IPS DF 6.9 (cell line): Measurements from ENCODE around the gene TPBG.

ENCODE experiments used
- DNase-seq: peaks from one replicate; pipeline ENCODE4 v3.0.0-alpha.2; 2013; ENCODE audit warnings: low read depth, low spot score
- H3K27ac ChIP-seq: one replicate; pipeline ENCODE4 v1.5.1; 2013; ENCODE audit warnings: low read length, control low read depth
- H3K27me3 ChIP-seq: 2 replicates; pipeline ENCODE4 v1.6.1; 2013; ENCODE audit warnings: mild to moderate bottlenecking, low read length; ENCODE audit not compliant: control insufficient read depth, insufficient read depth
- H3K36me3 ChIP-seq: 2 replicates; pipeline ENCODE4 v1.6.1; 2013; ENCODE audit warnings: low read length; ENCODE audit not compliant: control insufficient read depth, insufficient read depth
- H3K4me1 ChIP-seq: 2 replicates; pipeline ENCODE4 v1.6.1; 2013; ENCODE audit warnings: low read length; ENCODE audit not compliant: control insufficient read depth, insufficient read depth
- H3K4me3 ChIP-seq: 2 replicates; pipeline ENCODE4 v1.5.1; 2013; ENCODE audit warnings: mild to moderate bottlenecking, low read length
- H3K9me3 ChIP-seq: 2 replicates; pipeline ENCODE4 v1.6.1; 2013; ENCODE audit warnings: low read length, inconsistent platforms; ENCODE audit not compliant: control insufficient read depth, insufficient read depth
- WGBS: extraction: QIAGEN DNeasy Blood & Tissue Kit; methylation state at CpG from one replicate; pipeline ENCODE4 v1.1.7; 2013; ENCODE audit warnings: mixed read lengths, missing lambda C conversion rate; ENCODE audit not compliant: insufficient read length, insufficient coverage; 5-methylcytosine and 5-hydroxymethylcytosine counted together

The TPBG gene, protein sequence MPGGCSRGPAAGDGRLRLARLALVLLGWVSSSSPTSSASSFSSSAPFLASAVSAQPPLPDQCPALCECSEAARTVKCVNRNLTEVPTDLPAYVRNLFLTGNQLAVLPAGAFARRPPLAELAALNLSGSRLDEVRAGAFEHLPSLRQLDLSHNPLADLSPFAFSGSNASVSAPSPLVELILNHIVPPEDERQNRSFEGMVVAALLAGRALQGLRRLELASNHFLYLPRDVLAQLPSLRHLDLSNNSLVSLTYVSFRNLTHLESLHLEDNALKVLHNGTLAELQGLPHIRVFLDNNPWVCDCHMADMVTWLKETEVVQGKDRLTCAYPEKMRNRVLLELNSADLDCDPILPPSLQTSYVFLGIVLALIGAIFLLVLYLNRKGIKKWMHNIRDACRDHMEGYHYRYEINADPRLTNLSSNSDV

DNA sequence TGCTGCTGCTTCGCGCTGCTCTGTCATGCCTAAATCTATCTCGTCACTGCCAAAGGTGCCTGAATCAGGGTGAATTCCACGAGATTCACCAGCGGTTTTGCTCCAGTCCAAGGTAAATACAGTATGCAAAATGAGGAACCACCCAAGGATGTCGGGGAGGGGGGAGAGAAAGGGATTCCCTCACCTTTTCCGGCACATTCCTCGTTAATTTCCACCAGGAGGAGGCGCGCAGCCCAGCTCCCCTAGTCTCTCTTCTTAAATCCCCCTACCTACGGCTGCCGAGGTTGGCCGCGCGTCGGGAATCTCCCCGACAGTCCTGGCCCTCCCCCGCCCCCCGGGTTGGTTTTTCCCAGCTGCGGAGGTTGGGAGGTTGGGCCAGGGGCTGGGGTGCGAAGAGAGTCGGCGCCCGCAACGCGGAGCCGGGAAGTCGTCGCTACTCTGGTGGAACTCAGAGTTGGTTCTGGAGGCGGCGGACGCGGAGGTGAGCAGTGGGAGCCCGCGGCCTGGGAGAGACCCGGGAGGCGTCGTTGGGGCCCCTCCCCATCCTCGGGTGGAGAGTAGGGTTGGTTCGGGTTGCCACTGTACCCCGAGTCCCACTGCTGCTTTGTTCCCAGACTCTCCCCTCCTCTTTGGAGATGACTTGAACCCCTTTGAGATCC is at the start of gene TPBG:
TSS of gene TPBG (plus strand) at position 390 of the 659 bp plus-strand sequence. CDS start 1,145 bp downstream, outside the sequence.
- WGBS: no CpG with 5 or more reads among the region's 41 CpGs
- H3K4me1 ChIP-seq: peaks cover 4% of the 10 kb centered on the region; the same call in 1 of the 2 replicates
- no peaks in the 10 kb centered on the region for H3K9me3 ChIP-seq
- DNase-seq: no peak
- H3K27ac ChIP-seq: no peak within 1 kb of the TSS
- no peaks in the 10 kb centered on the region for H3K36me3 ChIP-seq
- H3K27me3 ChIP-seq: no peaks in the 10 kb centered on the region
- peak within 1 kb of the TSS; percentile 75 for H3K4me3 ChIP-seq

DNA sequence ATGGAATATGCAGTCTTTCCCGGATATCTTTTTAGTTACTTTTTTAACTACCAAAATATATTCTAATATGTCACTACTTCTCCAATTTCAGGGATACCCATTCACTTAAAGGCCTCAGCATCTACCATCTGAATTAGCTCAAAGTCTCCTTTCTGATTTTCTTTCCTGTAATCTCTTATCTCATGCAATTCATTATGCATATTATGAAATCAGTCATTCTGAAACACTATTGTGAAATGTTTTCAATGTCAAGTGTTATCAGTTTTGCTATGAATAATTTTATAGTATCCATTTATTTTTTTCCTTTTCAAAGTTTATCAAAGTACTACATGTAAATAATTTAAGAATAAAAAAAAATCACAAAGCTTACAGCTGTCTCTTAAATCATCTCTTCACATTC is 41.2 kb upstream of the TPBG start:
- Histone ChIP-seq H3K9me3 (no peaks in the 10 kb centered on the region), H3K27ac (no peak overlapping the region), H3K27me3 (no peaks in the 10 kb centered on the region), H3K4me3 (no peak overlapping the region), H3K4me1 (no peaks in the 10 kb centered on the region), H3K36me3 (no peaks in the 10 kb centered on the region)
- no peak for DNase-seq
- no CpG with 5 or more reads among the region's 1 CpG for WGBS

DNA sequence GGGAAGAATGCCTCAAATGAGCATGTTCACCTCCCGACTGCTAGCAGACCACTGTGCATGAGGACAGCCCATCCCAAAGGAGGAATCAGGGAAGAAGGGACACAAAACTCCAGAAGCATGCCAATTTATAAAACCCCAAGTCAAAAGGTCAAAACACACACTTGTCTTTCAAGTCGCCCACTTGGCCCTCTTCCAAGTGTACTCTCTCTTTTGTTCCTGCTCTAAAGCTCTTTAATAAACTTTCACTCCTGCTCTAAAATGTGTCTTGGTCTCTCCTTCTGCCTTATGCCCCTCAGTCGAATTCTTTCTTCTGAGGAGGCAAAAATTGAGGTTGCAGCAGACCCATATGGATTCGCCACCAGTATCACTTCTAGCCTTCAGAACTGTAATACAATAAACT is 33.9 kb upstream of the TPBG start:
- Histone ChIP-seq H3K27me3 (no peaks in the 10 kb centered on the region), H3K36me3 (no peaks in the 10 kb centered on the region), H3K4me3 (no peak overlapping the region), H3K4me1 (no peaks in the 10 kb centered on the region), H3K27ac (no peak overlapping the region), H3K9me3 (no peaks in the 10 kb centered on the region)
- no peak for DNase-seq
- no CpG with 5 or more reads among the region's 4 CpGs for WGBS

DNA sequence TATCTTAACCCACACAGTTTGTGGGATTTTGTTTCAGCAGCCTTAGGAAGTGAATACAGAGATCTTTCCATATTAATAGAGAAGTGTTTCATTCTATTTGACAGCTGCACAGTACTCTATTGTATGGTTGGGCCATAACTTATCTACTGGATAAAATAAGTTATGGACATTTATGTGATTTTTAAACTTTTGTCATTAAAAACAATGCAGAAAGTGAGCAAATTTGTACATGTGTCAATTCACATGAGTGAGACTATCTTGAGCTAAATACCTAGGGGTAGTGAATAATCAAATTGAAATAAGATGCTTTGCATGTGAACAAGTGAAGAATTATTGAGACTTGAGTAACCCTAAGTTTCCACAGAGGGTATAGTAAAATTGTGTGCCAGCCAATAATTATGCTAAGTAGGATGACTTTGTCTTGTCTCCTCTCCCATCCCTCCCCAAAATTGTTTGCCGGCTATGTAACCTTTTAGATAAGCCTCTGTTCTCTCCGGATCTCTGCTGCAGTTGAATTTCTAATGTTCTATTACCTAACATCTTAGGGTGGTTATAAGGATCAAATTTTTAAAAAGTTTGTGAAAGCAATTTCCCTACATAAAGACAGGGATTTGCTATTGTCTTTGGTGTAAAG is 33.3 kb upstream of the TPBG start:
- no peaks in the 10 kb centered on the region for H3K36me3 ChIP-seq
- H3K4me1 ChIP-seq: no peaks in the 10 kb centered on the region
- H3K27ac ChIP-seq: no peak overlapping the region
- DNase-seq: no peak
- H3K4me3 ChIP-seq: no peak overlapping the region
- H3K9me3 ChIP-seq: no peaks in the 10 kb centered on the region
- WGBS: no CpG with 5 or more reads among the region's 2 CpGs
- H3K27me3 ChIP-seq: no peaks in the 10 kb centered on the region

DNA sequence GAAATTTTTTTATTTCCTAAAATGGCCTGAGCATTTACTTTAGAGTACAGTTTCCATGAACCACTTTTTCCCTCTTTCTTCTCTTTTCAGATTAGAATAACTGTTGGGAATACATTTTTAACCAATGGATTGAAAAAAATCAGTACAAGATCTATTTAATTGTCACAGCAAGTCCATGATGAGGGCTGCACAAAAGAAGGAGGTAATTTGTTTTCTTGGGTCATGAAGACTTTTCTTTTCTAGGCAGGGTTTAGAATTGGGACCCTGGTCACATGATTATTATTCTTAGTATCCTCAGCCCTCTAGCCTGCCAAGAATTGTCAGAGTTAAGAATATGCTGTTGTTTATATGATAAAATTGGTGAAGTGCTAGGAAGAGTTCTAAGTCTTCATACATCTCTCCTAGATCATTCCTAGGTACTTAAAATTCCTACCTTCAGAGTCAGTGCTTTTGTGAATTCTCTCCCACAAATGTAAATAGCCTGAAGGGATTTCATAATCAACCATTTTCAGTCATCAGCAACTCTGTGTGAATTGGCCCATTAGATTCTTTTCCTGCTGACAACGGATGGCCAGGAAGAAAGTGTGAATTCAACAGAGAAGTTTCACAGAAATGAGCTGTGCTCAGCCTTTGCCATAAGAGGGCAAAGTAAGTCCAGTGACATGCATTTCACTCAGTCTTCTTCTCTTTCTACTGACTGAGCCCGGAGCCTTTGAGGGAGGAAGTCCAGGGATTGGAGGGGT is 32.4 kb upstream of the TPBG start:
- DNase-seq: no peak
- Histone ChIP-seq H3K4me3 (no peak overlapping the region), H3K36me3 (no peaks in the 10 kb centered on the region), H3K27ac (no peak overlapping the region), H3K27me3 (no peaks in the 10 kb centered on the region), H3K9me3 (no peaks in the 10 kb centered on the region), H3K4me1 (no peaks in the 10 kb centered on the region)
- no CpG with 5 or more reads among the region's 2 CpGs for WGBS

DNA sequence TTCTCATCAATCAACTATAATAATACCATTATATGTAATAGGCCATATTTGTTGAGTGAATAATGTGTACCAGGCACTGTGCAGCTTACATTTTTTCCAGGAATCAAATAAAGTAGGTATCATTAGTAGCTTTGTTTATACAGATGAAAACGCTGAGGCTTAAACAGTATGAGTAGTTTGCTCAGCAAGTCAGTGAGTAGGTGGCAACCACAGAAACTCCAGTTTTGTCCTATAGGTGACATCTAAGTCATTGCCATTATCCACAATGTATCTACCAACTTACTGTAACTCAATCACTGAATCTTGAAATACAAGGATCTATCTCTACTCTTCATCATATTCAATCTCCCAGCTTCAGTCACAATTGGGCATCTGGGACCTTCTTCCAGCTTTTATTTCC is 29.8 kb upstream of the TPBG start:
- no CpG with 5 or more reads among the region's 1 CpG for WGBS
- Histone ChIP-seq H3K27me3 (no peaks in the 10 kb centered on the region), H3K27ac (no peak overlapping the region), H3K36me3 (no peaks in the 10 kb centered on the region), H3K4me1 (no peaks in the 10 kb centered on the region), H3K9me3 (no peaks in the 10 kb centered on the region), H3K4me3 (no peak overlapping the region)
- DNase-seq: no peak

DNA sequence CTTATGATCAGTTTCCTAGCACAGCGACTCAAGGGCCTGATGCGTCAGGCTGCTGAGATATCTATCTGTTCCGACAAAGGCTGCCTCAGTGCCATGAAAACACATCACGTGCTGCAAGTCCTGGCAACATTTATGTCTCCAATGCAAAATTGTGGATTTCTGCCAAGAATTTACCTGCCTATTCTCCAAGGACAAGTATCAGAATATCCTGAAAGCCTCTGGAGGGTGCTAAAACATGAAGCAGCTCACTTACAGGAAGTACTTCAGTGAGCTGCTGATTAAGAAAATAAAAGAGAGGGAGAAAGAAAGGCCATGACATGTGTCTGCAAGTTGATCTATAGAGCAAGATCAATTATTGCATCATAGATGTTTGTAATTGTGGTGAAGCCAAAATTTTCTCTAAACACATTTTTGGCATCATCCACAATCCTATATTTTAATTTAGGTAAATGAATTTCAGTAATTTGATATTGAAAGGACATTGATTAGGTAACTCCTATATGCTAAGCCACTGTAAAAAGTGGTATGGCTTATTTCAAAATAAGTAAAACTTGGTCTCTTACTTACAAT is 25.8 kb upstream of the TPBG start:
- WGBS: no CpG with 5 or more reads among the region's 4 CpGs
- H3K36me3 ChIP-seq: no peaks in the 10 kb centered on the region
- no peaks in the 10 kb centered on the region for H3K4me1 ChIP-seq
- H3K27ac ChIP-seq: no peak overlapping the region
- H3K4me3 ChIP-seq: no peak overlapping the region
- no peaks in the 10 kb centered on the region for H3K27me3 ChIP-seq
- no peaks in the 10 kb centered on the region for H3K9me3 ChIP-seq
- DNase-seq: no peak

DNA sequence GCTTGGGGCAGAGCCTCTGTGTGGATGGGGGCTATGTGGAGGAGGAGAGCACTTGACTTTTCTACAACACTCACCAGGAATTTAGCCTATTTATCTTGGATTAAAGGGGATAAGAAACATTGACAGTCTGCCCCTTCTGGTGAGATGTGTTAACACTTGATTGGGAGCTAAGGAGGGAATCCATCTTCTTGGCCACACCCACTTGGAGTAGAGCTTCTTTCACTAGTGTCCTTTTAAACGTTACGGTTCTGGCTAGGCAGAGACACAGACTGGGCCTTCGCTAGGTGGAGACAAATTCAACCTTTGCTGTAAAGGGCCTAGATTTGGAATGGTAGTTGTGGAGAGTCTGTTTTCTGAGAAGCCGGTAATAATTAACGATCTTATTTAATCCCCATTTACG is 15.5 kb upstream of the TPBG start:
- H3K27me3 ChIP-seq: no peaks in the 10 kb centered on the region
- no peaks in the 10 kb centered on the region for H3K4me1 ChIP-seq
- no peaks in the 10 kb centered on the region for H3K36me3 ChIP-seq
- H3K27ac ChIP-seq: no peak overlapping the region
- H3K4me3 ChIP-seq: no peak overlapping the region
- no peak for DNase-seq
- H3K9me3 ChIP-seq: no peaks in the 10 kb centered on the region
- WGBS: no CpG with 5 or more reads among the region's 6 CpGs

DNA sequence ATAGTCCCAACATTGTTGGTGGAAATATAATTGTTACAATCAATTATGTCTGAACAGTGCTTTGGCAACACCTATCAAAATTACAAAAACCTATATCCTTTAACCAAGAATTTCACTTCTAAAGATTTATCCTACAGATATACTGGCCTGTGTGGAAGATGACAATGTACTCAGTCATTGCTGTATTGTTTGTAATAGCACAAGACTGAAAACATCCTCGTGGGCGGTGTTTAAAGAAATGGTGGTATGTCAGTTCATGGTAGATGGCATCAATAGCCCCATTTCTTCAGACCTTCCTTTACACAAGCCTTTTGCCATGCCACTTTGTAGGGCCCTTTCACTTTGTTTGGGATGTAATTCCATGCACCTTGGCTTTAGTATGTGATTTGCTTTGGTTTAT is 9.8 kb upstream of the TPBG start:
- no peaks in the 10 kb centered on the region for H3K4me1 ChIP-seq
- H3K27me3 ChIP-seq: no peaks in the 10 kb centered on the region
- no peaks in the 10 kb centered on the region for H3K36me3 ChIP-seq
- no peak overlapping the region for H3K4me3 ChIP-seq
- WGBS: no CpG with 5 or more reads among the region's 2 CpGs
- H3K27ac ChIP-seq: no peak overlapping the region
- H3K9me3 ChIP-seq: no peaks in the 10 kb centered on the region
- DNase-seq: no peak

DNA sequence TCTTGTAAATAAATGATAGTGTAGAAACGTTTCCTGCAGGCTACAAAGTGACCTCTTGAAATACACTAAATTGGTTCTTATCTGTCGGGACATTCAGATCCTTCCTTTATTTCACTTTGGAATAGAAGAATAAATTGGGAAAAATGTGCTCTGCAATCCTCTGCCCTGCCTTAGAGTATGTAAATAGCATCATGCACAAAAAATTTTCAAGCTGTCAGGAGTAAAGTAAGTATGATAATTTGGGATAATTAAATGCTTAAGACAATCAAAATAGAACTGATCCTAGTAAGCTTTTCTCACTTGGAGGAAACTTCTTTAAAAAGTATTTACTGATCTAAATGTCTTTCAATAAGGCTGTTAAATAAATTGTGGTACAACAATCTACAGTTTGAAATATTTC is 3.1 kb upstream of the TPBG start:
- Histone ChIP-seq H3K9me3 (no peaks in the 10 kb centered on the region), H3K27me3 (no peaks in the 10 kb centered on the region), H3K4me1 (peaks cover 1% of the 10 kb centered on the region; the same call in 1 of the 2 replicates), H3K27ac (no peak overlapping the region), H3K4me3 (no peak overlapping the region), H3K36me3 (no peaks in the 10 kb centered on the region)
- WGBS: no CpG with 5 or more reads among the region's 2 CpGs
- DNase-seq: no peak
